WTC11 (cell line): Measurements from ENCODE around the gene CGB5.
"Not testable (repeated sequence)": the region's sequence is repeated elsewhere in the genome, so short reads cannot be mapped to it uniquely, and the experiment has no call there.

ENCODE experiments used
- CREB1 ChIP-seq: sonication (generic); formaldehyde crosslinking; IDR thresholded peaks from 2 replicates; pipeline ENCODE4 v1.8.0; 2023; ENCODE audit warnings: mild to moderate bottlenecking, missing genetic modification reagents
- ELF4 ChIP-seq: sonication (generic); formaldehyde crosslinking; IDR thresholded peaks from 2 replicates; pipeline ENCODE4 v1.8.1; 2022; ENCODE audit warnings: low read depth, mild to moderate bottlenecking, moderate library complexity, missing genetic modification reagents
- ESRRA ChIP-seq: sonication (generic); formaldehyde crosslinking; IDR thresholded peaks from 2 replicates; pipeline ENCODE4 v1.8.1; 2022; ENCODE audit warnings: mild to moderate bottlenecking, missing genetic modification reagents, borderline replicate concordance
- ZNF317 ChIP-seq: sonication (generic); formaldehyde crosslinking; IDR thresholded peaks from 2 replicates; pipeline ENCODE4 v1.8.1; 2023; ENCODE audit warnings: low read depth, mild to moderate bottlenecking, moderate library complexity, missing genetic modification reagents, borderline replicate concordance
- TF ChIP-seq, protein P1 (sequence below): fragments of 200-600 bp; IDR thresholded peaks from 2 replicates; pipeline ENCODE4 v1.8.0; 2022; ENCODE audit warnings: antibody characterized with exemption
- TF ChIP-seq, protein P2 (sequence below): sonication (generic); formaldehyde crosslinking; IDR thresholded peaks from 2 replicates; pipeline ENCODE4 v1.8.0; 2022; ENCODE audit warnings: mild to moderate bottlenecking, missing genetic modification reagents
- TF ChIP-seq, protein P3 (sequence below): sonication (generic); formaldehyde crosslinking; IDR thresholded peaks from 2 replicates; pipeline ENCODE4 v1.8.1; 2022; ENCODE audit warnings: missing genetic modification reagents, borderline replicate concordance

DNA sequence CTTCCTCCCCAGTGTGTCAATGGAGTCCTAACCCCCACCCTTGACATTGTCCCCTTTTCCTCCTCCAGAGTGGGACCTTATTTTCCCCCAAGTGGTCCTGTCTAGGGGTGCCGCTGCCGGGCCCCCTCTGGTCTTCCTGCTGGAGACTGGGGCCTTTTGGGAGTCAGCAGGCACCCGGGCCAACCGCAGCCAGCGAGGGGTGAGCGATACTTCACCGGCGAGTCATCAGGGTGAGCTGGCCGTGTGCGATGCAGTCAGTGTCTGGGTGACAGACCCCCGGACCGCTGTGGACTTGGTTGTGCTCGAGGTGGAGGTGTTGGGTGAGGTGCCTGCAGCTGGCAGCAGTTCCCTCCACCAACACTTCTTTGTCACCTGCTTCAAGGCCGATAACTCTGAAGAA, 13.9 kb upstream of the CGB5 start:
- TF ChIP-seq, protein P1, sequence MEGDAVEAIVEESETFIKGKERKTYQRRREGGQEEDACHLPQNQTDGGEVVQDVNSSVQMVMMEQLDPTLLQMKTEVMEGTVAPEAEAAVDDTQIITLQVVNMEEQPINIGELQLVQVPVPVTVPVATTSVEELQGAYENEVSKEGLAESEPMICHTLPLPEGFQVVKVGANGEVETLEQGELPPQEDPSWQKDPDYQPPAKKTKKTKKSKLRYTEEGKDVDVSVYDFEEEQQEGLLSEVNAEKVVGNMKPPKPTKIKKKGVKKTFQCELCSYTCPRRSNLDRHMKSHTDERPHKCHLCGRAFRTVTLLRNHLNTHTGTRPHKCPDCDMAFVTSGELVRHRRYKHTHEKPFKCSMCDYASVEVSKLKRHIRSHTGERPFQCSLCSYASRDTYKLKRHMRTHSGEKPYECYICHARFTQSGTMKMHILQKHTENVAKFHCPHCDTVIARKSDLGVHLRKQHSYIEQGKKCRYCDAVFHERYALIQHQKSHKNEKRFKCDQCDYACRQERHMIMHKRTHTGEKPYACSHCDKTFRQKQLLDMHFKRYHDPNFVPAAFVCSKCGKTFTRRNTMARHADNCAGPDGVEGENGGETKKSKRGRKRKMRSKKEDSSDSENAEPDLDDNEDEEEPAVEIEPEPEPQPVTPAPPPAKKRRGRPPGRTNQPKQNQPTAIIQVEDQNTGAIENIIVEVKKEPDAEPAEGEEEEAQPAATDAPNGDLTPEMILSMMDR, result not testable (repeated sequence)
- TF ChIP-seq CREB1 (CRISPR knock-in tag); ESRRA; ZNF317 (CRISPR knock-in tag); ELF4: not testable (repeated sequence)
- TF ChIP-seq, protein P2, sequence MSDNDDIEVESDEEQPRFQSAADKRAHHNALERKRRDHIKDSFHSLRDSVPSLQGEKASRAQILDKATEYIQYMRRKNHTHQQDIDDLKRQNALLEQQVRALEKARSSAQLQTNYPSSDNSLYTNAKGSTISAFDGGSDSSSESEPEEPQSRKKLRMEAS (CRISPR knock-in tag), result not testable (repeated sequence)
- TF ChIP-seq, protein P3, sequence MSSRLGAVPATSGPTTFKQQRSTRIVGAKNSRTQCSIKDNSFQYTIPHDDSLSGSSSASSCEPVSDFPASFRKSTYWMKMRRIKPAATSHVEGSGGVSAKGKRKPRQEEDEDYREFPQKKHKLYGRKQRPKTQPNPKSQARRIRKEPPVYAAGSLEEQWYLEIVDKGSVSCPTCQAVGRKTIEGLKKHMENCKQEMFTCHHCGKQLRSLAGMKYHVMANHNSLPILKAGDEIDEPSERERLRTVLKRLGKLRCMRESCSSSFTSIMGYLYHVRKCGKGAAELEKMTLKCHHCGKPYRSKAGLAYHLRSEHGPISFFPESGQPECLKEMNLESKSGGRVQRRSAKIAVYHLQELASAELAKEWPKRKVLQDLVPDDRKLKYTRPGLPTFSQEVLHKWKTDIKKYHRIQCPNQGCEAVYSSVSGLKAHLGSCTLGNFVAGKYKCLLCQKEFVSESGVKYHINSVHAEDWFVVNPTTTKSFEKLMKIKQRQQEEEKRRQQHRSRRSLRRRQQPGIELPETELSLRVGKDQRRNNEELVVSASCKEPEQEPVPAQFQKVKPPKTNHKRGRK (CRISPR knock-in tag), result not testable (repeated sequence)
